GM12878 (cell line): Measurements from ENCODE around the gene SCAP. TPM values are rescaled to one million over a fixed set of nuclear protein-coding genes. Genes with fewer than 3 reads are reported as not detected.

Source experiments
- ATAC-seq: fragments of 200-7000 bp; cut with Tn5 transposase; 3 replicates; pipeline ENCODE4 v1.9.1; 2020; ENCODE audit warnings: mild to moderate bottlenecking, moderate library complexity
- BruUV-seq: library from RNA; stranded (reverse); fragments of 400-500 nt; replicated peaks from 2 replicates; lab custom pipeline; 2021; lab: Mats Ljungman, UMichigan
- CTCF ChIA-PET: fragments of 300-600 bp; sonication (Branson Sonifier 250); formaldehyde crosslinking; extraction: SDS; loops from one replicate; lab custom pipeline; 2021; ENCODE audit warnings: inconsistent platforms; lab: Yijun Ruan, JAX
- POLR2A ChIA-PET: fragments of 350-600 bp; formaldehyde crosslinking; extraction: SDS; loops from one replicate; lab custom pipeline; 2021; ENCODE audit warnings: inconsistent platforms; lab: Charles Lee
- RAD21 ChIA-PET: fragments of 300-600 bp; sonication (Branson Sonifier 250); formaldehyde crosslinking; loops from one replicate; lab custom pipeline; 2023; ENCODE audit warnings: antibody characterized with exemption; ENCODE audit not compliant: unreplicated experiment; lab: Charles Lee
- SMC1A ChIA-PET: fragments of 300-600 bp; sonication (Branson Sonifier 250); formaldehyde crosslinking; loops from one replicate; lab custom pipeline; 2023; ENCODE audit not compliant: unreplicated experiment, uncharacterized antibody; lab: Charles Lee
- DNase-seq: peaks from one replicate; pipeline ENCODE4 v3.0.0-alpha.2; 2011; ENCODE audit warnings: low read depth, low spot score
- FAIRE-seq: peaks from 3 replicates; lab custom pipeline; 2011; peaks lifted over from hg19 to GRCh38; lab: Jason Lieb, UNC
- H2AFZ ChIP-seq: 2 replicates; pipeline ENCODE4 v1.6.0; 2011; ENCODE audit warnings: low read depth, low read length, control low read depth; ENCODE audit not compliant: control insufficient read depth
- H3K27ac ChIP-seq: 2 replicates; pipeline ENCODE4 v1.5.1; 2011; ENCODE audit warnings: control low read depth; ENCODE audit not compliant: control insufficient read depth, insufficient read depth
- H3K27me3 ChIP-seq, 2 experiments: replicated peaks in 1 of 2; 2 replicates each; pipeline versions ENCODE4 v1.6.0 to v1.6.1; 2011; ENCODE audit warnings: low read length in 1 of 2; ENCODE audit not compliant: control insufficient read depth in 2 of 2, insufficient read depth in 2 of 2
- H3K36me3 ChIP-seq, 2 experiments: 2 replicates each; pipeline ENCODE4 v1.5.1; 2011; ENCODE audit warnings: low read length in 1 of 2; ENCODE audit not compliant: control insufficient read depth in 2 of 2, insufficient read depth in 2 of 2
- H3K4me1 ChIP-seq: 2 replicates; pipeline ENCODE4 v1.6.1; 2011; ENCODE audit warnings: mild to moderate bottlenecking, low read length, moderate library complexity, mixed read lengths; ENCODE audit not compliant: control insufficient read depth, insufficient read depth
- H3K4me2 ChIP-seq: 2 replicates; pipeline ENCODE4 v1.6.0; 2011; ENCODE audit warnings: control low read depth; ENCODE audit not compliant: control insufficient read depth, insufficient read depth
- H3K4me3 ChIP-seq: fragments of 200-600 bp; sonication (generic); 2 replicates; pipeline ENCODE4 v1.5.1; 2016
- H3K79me2 ChIP-seq: 2 replicates; pipeline ENCODE4 v1.6.0; 2011; ENCODE audit warnings: low read length; ENCODE audit not compliant: control insufficient read depth, insufficient read depth
- H3K9ac ChIP-seq: 2 replicates; pipeline ENCODE4 v1.8.0; 2011; ENCODE audit warnings: low read length, control low read depth, mixed read lengths; ENCODE audit not compliant: control insufficient read depth, insufficient read depth
- H3K9me3 ChIP-seq: replicated peaks from 3 replicates; pipeline ENCODE4 v1.5.1; 2011; ENCODE audit warnings: mild to moderate bottlenecking, low read length; ENCODE audit not compliant: control insufficient read depth, insufficient read depth
- H4K20me1 ChIP-seq: 2 replicates; pipeline ENCODE4 v1.6.0; 2011; ENCODE audit not compliant: control insufficient read depth, insufficient read depth
- HDGF ChIP-seq: fragments of 450-650 bp; IDR thresholded peaks from 2 replicates; pipeline ENCODE4 v1.6.1; 2016; ENCODE audit warnings: antibody characterized with exemption
- SP1 ChIP-seq: IDR thresholded peaks from one replicate; pipeline ENCODE4 v1.6.1; 2011; ENCODE audit warnings: low read depth, low read length
- SPI1 ChIP-seq: IDR thresholded peaks from 2 replicates; pipeline ENCODE4 v1.6.1; 2011; ENCODE audit warnings: low read depth, mild to moderate bottlenecking, low read length, moderate library complexity, borderline replicate concordance; ENCODE audit not compliant: insufficient read depth
- SREBF1 ChIP-seq: IDR thresholded peaks from 2 replicates; pipeline ENCODE4 v1.6.1; 2012; ENCODE audit warnings: mild to moderate bottlenecking, low read length
- SUPT20H ChIP-seq: IDR thresholded peaks from 2 replicates; pipeline ENCODE4 v1.6.1; 2011; ENCODE audit warnings: low read depth, mild to moderate bottlenecking, low read length, moderate library complexity, borderline replicate concordance; ENCODE audit not compliant: control insufficient read depth
- TAF1 ChIP-seq: IDR thresholded peaks from 2 replicates; pipeline ENCODE4 v1.6.1; 2011; ENCODE audit warnings: mild to moderate bottlenecking, low read depth, low read length, borderline replicate concordance
- WGBS: methylation state at CpG from one replicate; pipeline ENCODE4 v1.1.6; 2016; ENCODE audit warnings: low lambda C conversion rate; ENCODE audit not compliant: insufficient replicate concordance, insufficient coverage; ENCODE audit errors: missing lambda C conversion rate; 5-methylcytosine and 5-hydroxymethylcytosine counted together
- in situ Hi-C: fragments of 300-500 bp; cut with MboI; formaldehyde crosslinking; loops from 9 replicates; pipeline ENCODE4 v1.14.3; 2018; ENCODE audit warnings: mixed read lengths
- intact Hi-C: fragments of 100-400 bp; cut with micrococcal nuclease; formaldehyde crosslinking; loops from one replicate; pipeline ENCODE4 v1.14.2; 2022; ENCODE audit not compliant: unreplicated experiment
- polyA plus RNA-seq, 11 experiments: library from polyadenylated mRNA; depleted of rRNA in 4 of 11; unstranded in 6 of 11; stranded (reverse) in 5 of 11; fragments of >200 nt; fragmentation: Nextera tagmentation in 4 of 11; fragmentation: Illumina TruSeq in 1 of 11; extraction: Ambion mirVana in 4 of 11; extraction: Trizol in 1 of 11; gene quantifications; 1 replicate in 1 of 11; 2 replicates in 10 of 11; pipeline versions ENCODE4 v1.2.1 to v1.2.3, GENCODE V29; 2011 to 2016; ENCODE audit warnings: inconsistent platforms in 2 of 11, missing spikeins in 2 of 11, low read depth in 1 of 11
- total RNA-seq, 4 experiments: library from RNA; depleted of rRNA in 3 of 4; stranded (reverse); fragments of >200 nt in 3 of 4; fragmentation: Illumina TruSeq in 1 of 4; extraction: Trizol in 1 of 4; gene quantifications; 2 replicates each; pipeline versions ENCODE4 v1.2.1 to v1.2.3, GENCODE V29; 2013 to 2021
- TF ChIP-seq, protein P1 (sequence below): fragments of 450-650 bp; IDR thresholded peaks from 2 replicates; pipeline ENCODE4 v1.6.1; 2016; ENCODE audit warnings: mild to moderate bottlenecking, moderate library complexity, borderline replicate concordance

Gene SCAP
- total and polyA plus RNA-seq, 10 of the 15 experiments (the other 5 are each of a cell fraction or from before 2014, with no cell fraction given), result 1.5 to 64.1 (median 27.9) TPM

DNA sequence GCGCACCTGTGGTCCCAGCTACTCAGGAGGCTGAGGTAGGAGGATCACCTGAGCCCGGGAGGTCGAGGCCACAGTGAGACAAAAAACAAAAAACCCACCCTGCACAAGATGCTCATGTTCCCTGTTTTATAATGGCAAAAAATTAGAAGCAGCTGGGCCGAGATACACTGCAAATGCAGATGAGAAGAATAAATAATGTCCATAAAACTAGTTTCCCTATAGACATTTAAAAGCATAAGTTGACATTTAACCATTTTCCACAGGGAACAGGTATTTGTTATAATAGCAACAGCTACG is 537 bp upstream of the SCAP start:
- POLR2A ChIA-PET, result interaction anchor here (1.1 to 3.1 kb wide), 3 partner anchors 14 to 60 kb away, joined by 3 to 12 read pairs (median 4); no protein-coding TSS in a partner anchor
- CTCF ChIA-PET, result interaction anchor here (0.6 to 7.3 kb wide), 19 partner anchors 9 to 1470 kb away, joined by 3 to 118 read pairs (median 3); no protein-coding TSS in a partner anchor
- intact Hi-C loops (loop anchor here (1.0 to 5.0 kb wide), 2 partner anchors 36 to 55 kb away; partner anchors contain the start of gene ELP6), in situ Hi-C loops (loop anchor here (5.0 kb wide), 1 partner anchor 54 kb away; no protein-coding TSS in a partner anchor)
- Histone ChIP-seq H3K36me3 (no peaks in the 10 kb centered on the region; a peak in 1 of 4 replicates), H3K4me2 (peak overlapping the region; percentile 69), H3K27me3 (no peaks in the 10 kb centered on the region), H3K27ac (peak overlapping the region; percentile 23; the same call in 1 of the 2 replicates), H4K20me1 (no peaks in the 10 kb centered on the region), H3K79me2 (peaks cover 35% of the 10 kb centered on the region), H3K4me3 (peak overlapping the region; percentile 58), H2AFZ (peak overlapping the region; percentile 78), H3K9ac (peak overlapping the region; percentile 43; the same call in 1 of the 2 replicates), H3K9me3 (no peaks in the 10 kb centered on the region), H3K4me1 (peaks cover 3% of the 10 kb centered on the region)
- WGBS, result 67% methylated on average over 5 of the region's 5 CpGs
- DNase-seq, result no peak
- SMC1A ChIA-PET, result interaction anchor here (0.8 to 4.9 kb wide), 5 partner anchors 14 to 56 kb away, joined by 4 to 46 read pairs (median 6); no protein-coding TSS in a partner anchor
- RAD21 ChIA-PET, result interaction anchor here (0.9 to 3.1 kb wide), 2 partner anchors 10 to 55 kb away, joined by 4 to 47 read pairs; no protein-coding TSS in a partner anchor
- FAIRE-seq, result no peak
- no peak for TF ChIP-seq SUPT20H
- no peak for TF ChIP-seq SP1
- TF ChIP-seq TAF1, result no peak
- TF ChIP-seq HDGF, result no peak
- no peak for TF ChIP-seq SPI1
- TF ChIP-seq, protein P1, sequence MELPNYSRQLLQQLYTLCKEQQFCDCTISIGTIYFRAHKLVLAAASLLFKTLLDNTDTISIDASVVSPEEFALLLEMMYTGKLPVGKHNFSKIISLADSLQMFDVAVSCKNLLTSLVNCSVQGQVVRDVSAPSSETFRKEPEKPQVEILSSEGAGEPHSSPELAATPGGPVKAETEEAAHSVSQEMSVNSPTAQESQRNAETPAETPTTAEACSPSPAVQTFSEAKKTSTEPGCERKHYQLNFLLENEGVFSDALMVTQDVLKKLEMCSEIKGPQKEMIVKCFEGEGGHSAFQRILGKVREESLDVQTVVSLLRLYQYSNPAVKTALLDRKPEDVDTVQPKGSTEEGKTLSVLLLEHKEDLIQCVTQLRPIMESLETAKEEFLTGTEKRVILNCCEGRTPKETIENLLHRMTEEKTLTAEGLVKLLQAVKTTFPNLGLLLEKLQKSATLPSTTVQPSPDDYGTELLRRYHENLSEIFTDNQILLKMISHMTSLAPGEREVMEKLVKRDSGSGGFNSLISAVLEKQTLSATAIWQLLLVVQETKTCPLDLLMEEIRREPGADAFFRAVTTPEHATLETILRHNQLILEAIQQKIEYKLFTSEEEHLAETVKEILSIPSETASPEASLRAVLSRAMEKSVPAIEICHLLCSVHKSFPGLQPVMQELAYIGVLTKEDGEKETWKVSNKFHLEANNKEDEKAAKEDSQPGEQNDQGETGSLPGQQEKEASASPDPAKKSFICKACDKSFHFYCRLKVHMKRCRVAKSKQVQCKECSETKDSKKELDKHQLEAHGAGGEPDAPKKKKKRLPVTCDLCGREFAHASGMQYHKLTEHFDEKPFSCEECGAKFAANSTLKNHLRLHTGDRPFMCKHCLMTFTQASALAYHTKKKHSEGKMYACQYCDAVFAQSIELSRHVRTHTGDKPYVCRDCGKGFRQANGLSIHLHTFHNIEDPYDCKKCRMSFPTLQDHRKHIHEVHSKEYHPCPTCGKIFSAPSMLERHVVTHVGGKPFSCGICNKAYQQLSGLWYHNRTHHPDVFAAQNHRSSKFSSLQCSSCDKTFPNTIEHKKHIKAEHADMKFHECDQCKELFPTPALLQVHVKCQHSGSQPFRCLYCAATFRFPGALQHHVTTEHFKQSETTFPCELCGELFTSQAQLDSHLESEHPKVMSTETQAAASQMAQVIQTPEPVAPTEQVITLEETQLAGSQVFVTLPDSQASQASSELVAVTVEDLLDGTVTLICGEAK, result 0 out of 2 replicates have a peak, but pooled peaks have one; percentile 5
- no peak for TF ChIP-seq SREBF1
- ATAC-seq, result no peak
- no TSS peak for BruUV-seq
